Measurements from ENCODE around the gene MTHFD1L. TPM values are rescaled to one million over a fixed set of nuclear protein-coding genes. Genes with fewer than 3 reads are reported as not detected.

Gene MTHFD1L
- total and polyA plus RNA-seq, 2 of the 4 experiments (the other 2 are of a cell fraction): 43.5 to 53.2 TPM

DNA sequence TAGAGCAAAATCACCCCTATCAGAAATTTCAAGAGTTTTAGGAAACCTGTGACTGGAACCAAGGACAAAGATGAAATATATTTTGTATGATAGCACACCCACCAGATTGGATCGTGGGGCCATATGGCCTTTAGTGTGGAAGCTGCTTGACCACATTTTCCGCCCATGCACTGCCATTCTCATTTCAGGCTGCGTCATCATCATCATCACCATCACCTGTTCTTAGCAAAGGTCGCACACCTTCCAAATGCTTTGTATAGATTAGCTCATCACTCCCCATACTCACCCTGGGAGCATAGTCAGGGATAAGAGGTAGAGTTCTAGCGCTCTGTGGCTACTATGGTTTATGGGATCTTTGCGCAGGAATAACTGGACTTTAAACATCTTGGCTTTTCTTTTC, 185.7 kb downstream of the MTHFD1L start:
- peaks cover 41% of the 10 kb centered on the region for H3K36me3 ChIP-seq (ENCODE audit: control insufficient read depth, insufficient read depth, low read length)

More for the DNA sequence above, 185.7 kb downstream of the MTHFD1L start:
- Histone ChIP-seq H4K8ac (ENCODE audit: low read depth in 2 of 2, low read length in 2 of 2) (no peak overlapping the region), H2BK20ac (ENCODE audit: low read depth, low read length) (no peak overlapping the region), H3K27me3 (ENCODE audit: control insufficient read depth, insufficient read depth, low read length) (no peaks in the 10 kb centered on the region), H3K9me3 (ENCODE audit: control insufficient read depth, insufficient read depth, low read length) (no peaks in the 10 kb centered on the region), H3K23ac (ENCODE audit: low read depth, low read length) (no peak overlapping the region), H3K4me3 (ENCODE audit: insufficient read depth, low read depth, low read length) (no peak overlapping the region), H2AK9ac (replicated peaks; ENCODE audit: low read depth, low read length, poor library complexity) (no peak overlapping the region), H3K4me1 (ENCODE audit: control insufficient read depth, insufficient read depth, low read length) (peaks cover 6% of the 10 kb centered on the region; the same call in 1 of the 2 replicates), H4K5ac (ENCODE audit: low read depth, low read length) (no peak overlapping the region), H3K4ac (ENCODE audit: low read depth, low read length) (no peak overlapping the region), H4K91ac (ENCODE audit: insufficient read depth, low read depth, low read length) (no peak overlapping the region), H3K27ac (ENCODE audit: insufficient read depth, low read length) (no peak overlapping the region), H2BK15ac (ENCODE audit: low read depth, low read length) (no peak overlapping the region), H2AFZ (replicated peaks; ENCODE audit: low read length, poor library complexity) (no peak overlapping the region), H4K20me1 (ENCODE audit: insufficient read depth, low read length) (no peaks in the 10 kb centered on the region), H3K18ac (ENCODE audit: low read depth, low read length) (no peak overlapping the region), H2BK5ac (ENCODE audit: low read depth, low read length, poor library complexity, severe bottlenecking) (no peak overlapping the region), H3K14ac (replicated peaks; ENCODE audit: low read depth, low read length) (no peak overlapping the region; the same call in 1 of the 2 replicates), H3K56ac (ENCODE audit: extremely low read depth, insufficient read depth, low read length) (no peak overlapping the region), H2BK120ac (ENCODE audit: low read depth, low read length) (no peak overlapping the region), H3K4me2 (ENCODE audit: low read depth, low read length) (no peak overlapping the region), H2AK5ac (ENCODE audit: low read depth, low read length) (no peak overlapping the region), H3K79me1 (ENCODE audit: low read depth in 1 of 2, low read length in 2 of 2) (peaks cover 20 to 37% of the 10 kb centered on the region in 2 experiments), H3K9ac (ENCODE audit: low read depth, low read length) (no peak overlapping the region), H3K9me1 (ENCODE audit: insufficient read depth, low read length) (peaks cover 22% of the 10 kb centered on the region)
- no CpG with 5 or more reads among the region's 6 CpGs for WGBS, 2 experiments (ENCODE audit: extremely low coverage in 2 of 2, insufficient read length in 1 of 2)
- intact Hi-C loops (cut with micrococcal nuclease): no loop called here
- in situ Hi-C loops (cut with MboI; ENCODE audit: low sequenced_read_pairs): loop anchor here (25.0 kb wide), 1 partner anchor 1214 kb away; no protein-coding TSS in a partner anchor
- ATAC-seq (ENCODE audit: low read depth) (no peak), DNase-seq (no peak)
- dilution Hi-C loops (cut with HindIII; ENCODE audit: low sequenced_read_pairs, unreplicated experiment): no loop called here
- TF ChIP-seq, protein P1, sequence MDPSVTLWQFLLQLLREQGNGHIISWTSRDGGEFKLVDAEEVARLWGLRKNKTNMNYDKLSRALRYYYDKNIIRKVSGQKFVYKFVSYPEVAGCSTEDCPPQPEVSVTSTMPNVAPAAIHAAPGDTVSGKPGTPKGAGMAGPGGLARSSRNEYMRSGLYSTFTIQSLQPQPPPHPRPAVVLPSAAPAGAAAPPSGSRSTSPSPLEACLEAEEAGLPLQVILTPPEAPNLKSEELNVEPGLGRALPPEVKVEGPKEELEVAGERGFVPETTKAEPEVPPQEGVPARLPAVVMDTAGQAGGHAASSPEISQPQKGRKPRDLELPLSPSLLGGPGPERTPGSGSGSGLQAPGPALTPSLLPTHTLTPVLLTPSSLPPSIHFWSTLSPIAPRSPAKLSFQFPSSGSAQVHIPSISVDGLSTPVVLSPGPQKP (IDR thresholded peaks at IDR 0.05; ENCODE audit: borderline replicate concordance, low read depth, low read length): no peak
- TF ChIP-seq RFX5 (IDR thresholded peaks at IDR 0.05; ENCODE audit: low read depth, low read length): no peak
- no peak for TF ChIP-seq BHLHE40 (IDR thresholded peaks at IDR 0.05; ENCODE audit: low read depth, low read length)
- no peak for TF ChIP-seq MXI1 (IDR thresholded peaks at IDR 0.05; ENCODE audit: borderline replicate concordance, low read depth, low read length)
- TF ChIP-seq SMC3 (IDR thresholded peaks at IDR 0.05; ENCODE audit: low read depth, low read length): no peak
- TF ChIP-seq FOS (IDR thresholded peaks at IDR 0.05; ENCODE audit: low read depth, low read length): no peak
- TF ChIP-seq RAD21 (IDR thresholded peaks at IDR 0.05; ENCODE audit: low read length): no peak
- no peak for TF ChIP-seq RCOR1 (IDR thresholded peaks at IDR 0.05; ENCODE audit: insufficient replicate concordance, low read length)
- TF ChIP-seq POLR2A (IDR thresholded peaks at IDR 0.05; ENCODE audit: low read depth, low read length): no peak
- no peak for TF ChIP-seq CTCF (conservative IDR thresholded peaks at IDR 0.05; ENCODE audit: low read depth, low read length)
- no peak for TF ChIP-seq NFE2L2 (IDR thresholded peaks at IDR 0.05; ENCODE audit: low read depth, low read length)
- TF ChIP-seq CEBPB (IDR thresholded peaks at IDR 0.05; ENCODE audit: low read depth, low read length): no peak
- no peak for TF ChIP-seq CHD1 (IDR thresholded peaks at IDR 0.05; ENCODE audit: low read depth, low read length)
- TF ChIP-seq, protein P2, sequence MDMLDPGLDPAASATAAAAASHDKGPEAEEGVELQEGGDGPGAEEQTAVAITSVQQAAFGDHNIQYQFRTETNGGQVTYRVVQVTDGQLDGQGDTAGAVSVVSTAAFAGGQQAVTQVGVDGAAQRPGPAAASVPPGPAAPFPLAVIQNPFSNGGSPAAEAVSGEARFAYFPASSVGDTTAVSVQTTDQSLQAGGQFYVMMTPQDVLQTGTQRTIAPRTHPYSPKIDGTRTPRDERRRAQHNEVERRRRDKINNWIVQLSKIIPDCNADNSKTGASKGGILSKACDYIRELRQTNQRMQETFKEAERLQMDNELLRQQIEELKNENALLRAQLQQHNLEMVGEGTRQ (IDR thresholded peaks at IDR 0.05; ENCODE audit: low read depth, low read length): no peak
- CTCF ChIA-PET: no interaction called here
- POLR2A ChIA-PET (ENCODE audit: unreplicated experiment): no interaction called here
- no TSS peak for BruUV-seq (replicated peaks)
